ENCODE data around the gene SSBP1.

DNA sequence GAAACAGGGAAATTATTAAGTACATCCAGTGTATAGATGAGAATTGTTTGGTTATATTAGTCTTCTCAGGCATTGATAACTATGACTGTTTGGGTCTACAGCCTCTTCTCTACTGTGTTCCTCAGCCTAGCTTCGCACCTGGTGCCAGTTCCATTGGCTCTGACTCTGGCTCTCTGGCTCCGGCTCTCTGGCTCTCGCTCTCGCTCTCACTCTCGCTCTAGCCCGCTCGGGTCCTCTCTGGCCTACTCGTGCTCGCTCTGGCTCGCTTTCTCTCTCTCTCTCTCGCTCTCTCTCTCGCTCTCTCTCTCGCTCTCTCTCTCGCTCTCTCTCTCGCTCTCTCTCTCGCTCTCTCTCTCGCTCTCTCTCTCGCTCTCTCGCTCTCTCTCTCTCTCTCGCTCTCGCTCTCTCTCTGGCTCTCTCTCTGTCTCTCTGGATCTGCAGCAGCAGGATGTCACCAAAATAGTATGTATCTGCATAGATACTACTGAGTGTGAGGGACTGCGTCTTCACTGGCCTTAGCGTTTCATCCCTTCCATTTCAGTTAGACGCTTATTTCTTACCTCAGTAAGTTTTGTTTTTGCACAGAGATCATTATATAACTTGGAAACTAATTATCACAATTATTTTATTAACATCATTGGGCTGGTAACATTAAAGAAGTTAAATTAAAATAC, 6.5 kb upstream of the SSBP1 start:
- TF ChIP-seq, protein P1, sequence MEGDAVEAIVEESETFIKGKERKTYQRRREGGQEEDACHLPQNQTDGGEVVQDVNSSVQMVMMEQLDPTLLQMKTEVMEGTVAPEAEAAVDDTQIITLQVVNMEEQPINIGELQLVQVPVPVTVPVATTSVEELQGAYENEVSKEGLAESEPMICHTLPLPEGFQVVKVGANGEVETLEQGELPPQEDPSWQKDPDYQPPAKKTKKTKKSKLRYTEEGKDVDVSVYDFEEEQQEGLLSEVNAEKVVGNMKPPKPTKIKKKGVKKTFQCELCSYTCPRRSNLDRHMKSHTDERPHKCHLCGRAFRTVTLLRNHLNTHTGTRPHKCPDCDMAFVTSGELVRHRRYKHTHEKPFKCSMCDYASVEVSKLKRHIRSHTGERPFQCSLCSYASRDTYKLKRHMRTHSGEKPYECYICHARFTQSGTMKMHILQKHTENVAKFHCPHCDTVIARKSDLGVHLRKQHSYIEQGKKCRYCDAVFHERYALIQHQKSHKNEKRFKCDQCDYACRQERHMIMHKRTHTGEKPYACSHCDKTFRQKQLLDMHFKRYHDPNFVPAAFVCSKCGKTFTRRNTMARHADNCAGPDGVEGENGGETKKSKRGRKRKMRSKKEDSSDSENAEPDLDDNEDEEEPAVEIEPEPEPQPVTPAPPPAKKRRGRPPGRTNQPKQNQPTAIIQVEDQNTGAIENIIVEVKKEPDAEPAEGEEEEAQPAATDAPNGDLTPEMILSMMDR (IDR thresholded peaks at IDR 0.05), result no peak
- no peak for TF ChIP-seq ZFX (IDR thresholded peaks at IDR 0.05; ENCODE audit: borderline replicate concordance)
